K562 (cell line): ENCODE measurements around the gene FBXW11. TPM values are rescaled to one million over a fixed set of nuclear protein-coding genes. Genes with fewer than 3 reads are reported as not detected.

Experiments used
- ATAC-seq: fragments of 200-7000 bp; cut with Tn5 transposase; 3 replicates; pipeline ENCODE4 v1.9.1; 2020; ENCODE audit warnings: moderate library complexity
- BruUV-seq: library from RNA; stranded (reverse); fragments of 400-500 nt; replicated peaks from 2 replicates; lab custom pipeline; 2021; lab: Mats Ljungman, UMichigan
- CTCF ChIA-PET: fragments of 300-600 bp; formaldehyde crosslinking; extraction: SDS; loops from one replicate; lab custom pipeline; 2021; ENCODE audit warnings: low intra/inter-chr PET ratio; lab: Yijun Ruan, JAX
- POLR2A ChIA-PET: fragments of 300-600, 350-650 bp; sonication (Branson Sonifier 250); formaldehyde crosslinking; extraction: SDS; loops from one replicate; lab custom pipeline; 2021; ENCODE audit warnings: antibody characterized with exemption, inconsistent platforms; lab: Yijun Ruan, JAX
- DNase-seq, 4 experiments: peaks; one replicate each; pipeline versions ENCODE4 v3.0.0 to v3.0.0-alpha.2; 2011 to 2018; ENCODE audit warnings: low spot score in 3 of 4, mixed read lengths in 3 of 4; ENCODE audit errors: extremely low read depth in 1 of 4
- FAIRE-seq: peaks from 2 replicates; lab custom pipeline; 2011; peaks lifted over from hg19 to GRCh38; lab: Jason Lieb, UNC
- H2AFZ ChIP-seq: 2 replicates; pipeline ENCODE4 v1.6.0; 2011; ENCODE audit warnings: low read depth, low read length, control low read depth, inconsistent platforms
- H3K27ac ChIP-seq: fragments of 200-600 bp; 3 replicates; pipeline ENCODE4 v1.8.0; 2011; ENCODE audit warnings: low read depth, mild to moderate bottlenecking, control low read depth, inconsistent platforms, low read length, moderate library complexity, mixed read lengths; ENCODE audit errors: extremely low read depth
- H3K27me3 ChIP-seq, 2 experiments: fragments of 300-600 bp in 1 of 2; 2 replicates in 1 of 2; 3 replicates in 1 of 2; pipeline versions ENCODE4 v1.6.0 to v1.8.0; 2011; ENCODE audit warnings: inconsistent platforms in 2 of 2, low read length in 2 of 2, mild to moderate bottlenecking in 1 of 2, mixed read lengths in 1 of 2, moderate library complexity in 1 of 2; ENCODE audit not compliant: control insufficient read depth in 2 of 2, insufficient read depth in 2 of 2
- H3K36me3 ChIP-seq: fragments of 300-600 bp; 3 replicates; pipeline ENCODE4 v1.8.0; 2011; ENCODE audit warnings: mild to moderate bottlenecking, low read length, inconsistent platforms; ENCODE audit not compliant: control insufficient read depth, insufficient read depth
- H3K4me1 ChIP-seq, 2 experiments: fragments of 200-600 bp in 1 of 2; replicated peaks in 1 of 2; 2 replicates in 1 of 2; 3 replicates in 1 of 2; pipeline versions ENCODE4 v1.5.1 to v1.8.0; 2011; ENCODE audit warnings: inconsistent platforms in 2 of 2, low read length in 2 of 2, mild to moderate bottlenecking in 1 of 2, mixed read lengths in 1 of 2, moderate library complexity in 1 of 2; ENCODE audit not compliant: control insufficient read depth in 2 of 2, insufficient read depth in 2 of 2
- H3K4me2 ChIP-seq: 2 replicates; pipeline ENCODE4 v1.6.1; 2011; ENCODE audit warnings: low read length, control low read depth, inconsistent platforms, mixed read lengths; ENCODE audit not compliant: insufficient read depth
- H3K4me3 ChIP-seq: fragments of 200-600 bp; sonication (generic), shearing (Covaris generic); 2 replicates; pipeline ENCODE4 v1.5.1; 2016; ENCODE audit warnings: control low read depth, inconsistent platforms
- H3K79me2 ChIP-seq: fragments of 200-600 bp; 3 replicates; pipeline ENCODE4 v1.8.0; 2011; ENCODE audit warnings: low read length, inconsistent platforms; ENCODE audit not compliant: control insufficient read depth, insufficient read depth
- H3K9ac ChIP-seq, 2 experiments: 2 replicates each; pipeline versions ENCODE4 v1.6.0 to v1.6.1; 2011; ENCODE audit warnings: low read depth in 2 of 2, low read length in 2 of 2, control low read depth in 1 of 2, inconsistent platforms in 1 of 2, mild to moderate bottlenecking in 1 of 2, mixed read lengths in 1 of 2; ENCODE audit not compliant: insufficient read depth in 1 of 2
- H3K9me1 ChIP-seq: one replicate; pipeline ENCODE4 v1.6.0; 2011; ENCODE audit warnings: inconsistent platforms, mild to moderate bottlenecking, low read length, moderate library complexity; ENCODE audit not compliant: control insufficient read depth, insufficient read depth
- H3K9me3 ChIP-seq: replicated peaks from 2 replicates; pipeline ENCODE4 v1.5.1; 2011; ENCODE audit warnings: low read depth, low read length, inconsistent platforms; ENCODE audit not compliant: control insufficient read depth, insufficient read depth
- H4K20me1 ChIP-seq: replicated peaks from 2 replicates; pipeline ENCODE4 v1.6.1; 2011; ENCODE audit warnings: low read length, inconsistent platforms, mixed read lengths; ENCODE audit not compliant: control insufficient read depth, insufficient read depth
- CBX3 ChIP-seq, 2 experiments: IDR thresholded peaks; 1 replicate in 1 of 2; 2 replicates in 1 of 2; pipeline ENCODE4 v1.6.1; 2012; ENCODE audit warnings: inconsistent platforms in 2 of 2, low read length in 2 of 2, borderline replicate concordance in 1 of 2, control low read depth in 1 of 2
- CEBPB ChIP-seq: fragments of 450-650 bp; IDR thresholded peaks from 2 replicates; pipeline ENCODE4 v1.6.1; 2016; ENCODE audit warnings: missing genetic modification characterization, missing compliant biosample characterization
- CEBPG ChIP-seq, 3 experiments: fragments of 200-800 bp in 1 of 3; sonication (Bioruptor generic) in 1 of 3; sonication (generic) in 1 of 3; formaldehyde crosslinking in 1 of 3; IDR thresholded peaks in 2 of 3; conservative IDR thresholded peaks in 1 of 3; 2 replicates each; pipeline versions ENCODE4 v1.6.1 to v1.8.0; 2016 to 2022; ENCODE audit warnings: missing compliant biosample characterization in 2 of 3, missing genetic modification characterization in 2 of 3, mild to moderate bottlenecking in 1 of 3, missing genetic modification reagents in 1 of 3
- CHD2 ChIP-seq: IDR thresholded peaks from 2 replicates; pipeline ENCODE4 v1.6.1; 2011; ENCODE audit warnings: low read depth, low read length
- MNT ChIP-seq, 2 experiments: fragments of 450-650 bp; conservative IDR thresholded peaks; 2 replicates each; pipeline ENCODE4 v1.6.1; 2017; ENCODE audit warnings: mild to moderate bottlenecking in 2 of 2, moderate library complexity in 2 of 2
- RAD21 ChIP-seq, 2 experiments: fragments of 250-450 bp in 1 of 2; fragments of 450-650 bp in 1 of 2; sonication (Bioruptor Pico) in 1 of 2; formaldehyde crosslinking in 1 of 2; IDR thresholded peaks in 1 of 2; conservative IDR thresholded peaks in 1 of 2; 2 replicates each; pipeline versions ENCODE4 v1.4.0 to v1.8.0; 2020 to 2022; ENCODE audit warnings: mild to moderate bottlenecking in 2 of 2, moderate library complexity in 1 of 2
- TRIM28 ChIP-seq: fragments of 450-650 bp; IDR thresholded peaks from 2 replicates; pipeline ENCODE4 v1.6.1; 2017
- ZNF253 ChIP-seq: fragments of 250-450 bp; sonication (Bioruptor Pico); conservative IDR thresholded peaks from 2 replicates; pipeline ENCODE4 v1.6.1; 2021; ENCODE audit warnings: mild to moderate bottlenecking
- ZNF316 ChIP-seq: fragments of 450-650 bp; IDR thresholded peaks from 2 replicates; pipeline ENCODE4 v1.6.1; 2016
- WGBS: fragments of 100-300 bp; shearing (Covaris generic); methylation state at CpG from one replicate; pipeline ENCODE4 v1.1.6; 2016; ENCODE audit warnings: low coverage, mixed read lengths; ENCODE audit not compliant: insufficient coverage; ENCODE audit errors: missing lambda C conversion rate; 5-methylcytosine and 5-hydroxymethylcytosine counted together
- in situ Hi-C: fragments of 300-500 bp; cut with MboI; formaldehyde crosslinking; loops from 4 replicates; pipeline ENCODE4 v1.15.0; 2018; ENCODE audit warnings: inconsistent platforms, mixed read lengths
- intact Hi-C: fragments of 100-400 bp; cut with micrococcal nuclease; formaldehyde crosslinking; loops from 2 replicates; pipeline ENCODE4 v1.14.2; 2022
- polyA plus RNA-seq, 8 experiments: library from polyadenylated mRNA; depleted of rRNA in 4 of 8; stranded (reverse) in 5 of 8; unstranded in 3 of 8; fragments of >200 nt; fragmentation: Nextera tagmentation in 2 of 8; fragmentation: Illumina TruSeq in 1 of 8; extraction: Ambion mirVana in 2 of 8; extraction: Trizol in 1 of 8; gene quantifications; 2 replicates each; pipeline versions ENCODE4 v1.2.1 to v1.2.3, GENCODE V29; 2011 to 2014; ENCODE audit warnings: inconsistent platforms in 1 of 8, missing spikeins in 1 of 8
- total RNA-seq, 7 experiments: library from RNA; depleted of rRNA in 6 of 7; stranded (reverse); fragments of >200 nt in 6 of 7; fragmentation: Illumina TruSeq in 2 of 7; extraction: Trizol in 2 of 7; gene quantifications; 2 replicates each; pipeline versions ENCODE4 v1.2.1 to v1.2.3, GENCODE V29; 2011 to 2021; ENCODE audit warnings: low replicate concordance in 1 of 7
- TF ChIP-seq, protein P1 (sequence below), 3 experiments: IDR thresholded peaks in 2 of 3; conservative IDR thresholded peaks in 1 of 3; 2 replicates each; pipeline ENCODE4 v1.5.1; 2011 to 2012; ENCODE audit warnings: low read length in 3 of 3, mild to moderate bottlenecking in 3 of 3, control low read depth in 2 of 3, improper control_type of control experiment in 1 of 3, inconsistent platforms in 1 of 3, low read depth in 1 of 3, mixed read lengths in 1 of 3, moderate library complexity in 1 of 3; ENCODE audit not compliant: insufficient read depth in 2 of 3
- TF ChIP-seq, protein P2 (sequence below): sonication (generic); formaldehyde crosslinking; IDR thresholded peaks from 2 replicates; pipeline ENCODE4 v1.8.0; 2022; ENCODE audit warnings: missing genetic modification reagents, mild to moderate bottlenecking, borderline replicate concordance

The FBXW11 gene
- total and polyA plus RNA-seq, 9 of the 15 experiments (the other 6 are each of a cell fraction or from before 2014, with no cell fraction given), result 3.0 to 28.6 (median 23.6) TPM

DNA sequence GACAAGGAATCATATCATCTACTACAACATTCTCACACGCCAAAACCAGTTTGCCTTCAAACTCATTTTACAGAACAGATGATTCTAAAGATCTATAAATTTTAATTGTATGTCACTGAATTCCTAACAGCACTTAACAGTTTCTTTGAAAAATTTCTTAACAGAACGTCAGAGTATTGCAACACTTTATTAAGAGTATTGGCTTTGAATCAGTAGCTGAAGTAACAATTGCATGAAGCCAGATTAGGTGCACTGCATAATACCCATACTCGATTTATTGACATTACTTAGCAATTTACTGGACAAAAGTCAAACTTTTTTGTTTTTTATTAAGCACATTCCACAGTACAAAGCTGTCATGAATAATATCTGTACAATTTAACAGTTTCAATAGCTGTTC is 145.1 kb downstream of the FBXW11 start:
- DNase-seq, result no peak
- in situ Hi-C loops, result no loop called here

DNA sequence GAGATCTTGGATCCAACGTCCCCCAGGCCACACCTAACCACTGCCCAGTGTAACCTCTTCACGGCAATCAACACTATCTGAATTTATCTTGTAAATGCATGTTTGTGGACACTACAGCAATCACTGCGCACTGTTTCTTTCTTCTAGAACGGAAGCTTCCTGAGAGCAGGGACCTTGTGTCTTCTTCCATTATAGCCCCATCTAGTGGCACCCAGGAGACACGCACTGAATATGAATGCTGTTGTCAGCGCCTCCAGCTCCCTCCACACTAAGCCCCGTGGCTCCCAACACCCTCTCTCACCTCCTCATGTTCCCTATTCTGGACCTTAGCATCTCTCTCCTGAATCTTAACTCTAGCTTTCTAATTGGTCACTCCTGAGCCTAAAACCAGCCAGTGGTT is 148.1 kb downstream of the FBXW11 start:
- Histone ChIP-seq H2AFZ (no peak overlapping the region), H3K9me3 (no peaks in the 10 kb centered on the region), H4K20me1 (no peaks in the 10 kb centered on the region), H3K4me3 (no peak overlapping the region), H3K27me3 (no peaks in the 10 kb centered on the region), H3K4me1 (no peaks in the 10 kb centered on the region), H3K27ac (no peak overlapping the region), H3K9ac (no peak overlapping the region), H3K4me2 (no peak overlapping the region), H3K79me2 (no peaks in the 10 kb centered on the region), H3K36me3 (no peaks in the 10 kb centered on the region), H3K9me1 (no peaks in the 10 kb centered on the region)
- intact Hi-C loops (no loop called here), in situ Hi-C loops (no loop called here)
- 86% methylated on average over 7 of the region's 7 CpGs for WGBS
- FAIRE-seq (no peak), ATAC-seq (peak; percentile 76), DNase-seq (peak in 3 of 4 experiments; percentile 17 to 40 (median 32))
- POLR2A ChIA-PET, result interaction anchor here (0.5 to 0.9 kb wide), 3 partner anchors 13 to 203 kb away, joined by 3 read pairs; no protein-coding TSS in a partner anchor
- CTCF ChIA-PET, result no interaction called here
- TF ChIP-seq ZNF253 (CRISPR knock-in tag), result no peak
- TF ChIP-seq CHD2, result no peak
- TF ChIP-seq, protein P1, sequence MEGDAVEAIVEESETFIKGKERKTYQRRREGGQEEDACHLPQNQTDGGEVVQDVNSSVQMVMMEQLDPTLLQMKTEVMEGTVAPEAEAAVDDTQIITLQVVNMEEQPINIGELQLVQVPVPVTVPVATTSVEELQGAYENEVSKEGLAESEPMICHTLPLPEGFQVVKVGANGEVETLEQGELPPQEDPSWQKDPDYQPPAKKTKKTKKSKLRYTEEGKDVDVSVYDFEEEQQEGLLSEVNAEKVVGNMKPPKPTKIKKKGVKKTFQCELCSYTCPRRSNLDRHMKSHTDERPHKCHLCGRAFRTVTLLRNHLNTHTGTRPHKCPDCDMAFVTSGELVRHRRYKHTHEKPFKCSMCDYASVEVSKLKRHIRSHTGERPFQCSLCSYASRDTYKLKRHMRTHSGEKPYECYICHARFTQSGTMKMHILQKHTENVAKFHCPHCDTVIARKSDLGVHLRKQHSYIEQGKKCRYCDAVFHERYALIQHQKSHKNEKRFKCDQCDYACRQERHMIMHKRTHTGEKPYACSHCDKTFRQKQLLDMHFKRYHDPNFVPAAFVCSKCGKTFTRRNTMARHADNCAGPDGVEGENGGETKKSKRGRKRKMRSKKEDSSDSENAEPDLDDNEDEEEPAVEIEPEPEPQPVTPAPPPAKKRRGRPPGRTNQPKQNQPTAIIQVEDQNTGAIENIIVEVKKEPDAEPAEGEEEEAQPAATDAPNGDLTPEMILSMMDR (IDR thresholded peaks at IDR 0.05 in 2 of 3, conservative IDR thresholded peaks at IDR 0.05 in 1 of 3; ENCODE audit: insufficient read depth in 2 of 3, low read depth in 1 of 3, low read length in 3 of 3), result peak; percentile 37 to 61 (median 53)
- TF ChIP-seq MNT (conservative IDR thresholded peaks at IDR 0.05), result no peak
- TF ChIP-seq CBX3 (IDR thresholded peaks at IDR 0.05; ENCODE audit: borderline replicate concordance in 1 of 2, low read length in 2 of 2), result 0 out of 3 replicates have a peak, but pooled peaks of 1 of the 2 experiments have one; percentile 32
- peak; percentile 76; the same call in 1 of the 2 replicates for TF ChIP-seq TRIM28
- peak in 1 of 2 experiments; percentile 34; a peak in 2 of 4 replicates for TF ChIP-seq RAD21 (CRISPR knock-in tag; conservative IDR thresholded peaks at IDR 0.05 in 1 of 2, IDR thresholded peaks at IDR 0.05 in 1 of 2)
- peak; percentile 80 for TF ChIP-seq ZNF316
- BruUV-seq, result no TSS peak

More for the DNA sequence above, 145.1 kb downstream of the FBXW11 start:
- Histone ChIP-seq H3K79me2 (no peaks in the 10 kb centered on the region), H3K36me3 (peaks cover 4% of the 10 kb centered on the region; the same call in 2 of the 3 replicates), H3K9me3 (no peaks in the 10 kb centered on the region), H3K27ac (no peak overlapping the region), H3K9me1 (no peaks in the 10 kb centered on the region), H3K4me2 (no peak overlapping the region), H4K20me1 (no peaks in the 10 kb centered on the region), H3K9ac (no peak overlapping the region), H3K27me3 (no peaks in the 10 kb centered on the region), H3K4me3 (no peak overlapping the region), H2AFZ (no peak overlapping the region), H3K4me1 (no peaks in the 10 kb centered on the region)
- no TSS peak for BruUV-seq
- intact Hi-C loops, result no loop called here
- FAIRE-seq (no peak), ATAC-seq (no peak)
- POLR2A ChIA-PET, result interaction anchor here (1.0 to 1.4 kb wide), 2 partner anchors 9 to 11 kb away, joined by 3 to 4 read pairs; no protein-coding TSS in a partner anchor
- TF ChIP-seq CEBPG (CRISPR knock-in tag; IDR thresholded peaks at IDR 0.05) (no peak), CEBPG (tag; conservative IDR thresholded peaks at IDR 0.05 in 1 of 2, IDR thresholded peaks at IDR 0.05 in 1 of 2) (0 out of 4 replicates have a peak, but pooled peaks of 1 of the 2 experiments have one; percentile 21), CEBPB (tag) (0 out of 2 replicates have a peak, but pooled peaks have one; percentile 5)
- TF ChIP-seq, protein P2, sequence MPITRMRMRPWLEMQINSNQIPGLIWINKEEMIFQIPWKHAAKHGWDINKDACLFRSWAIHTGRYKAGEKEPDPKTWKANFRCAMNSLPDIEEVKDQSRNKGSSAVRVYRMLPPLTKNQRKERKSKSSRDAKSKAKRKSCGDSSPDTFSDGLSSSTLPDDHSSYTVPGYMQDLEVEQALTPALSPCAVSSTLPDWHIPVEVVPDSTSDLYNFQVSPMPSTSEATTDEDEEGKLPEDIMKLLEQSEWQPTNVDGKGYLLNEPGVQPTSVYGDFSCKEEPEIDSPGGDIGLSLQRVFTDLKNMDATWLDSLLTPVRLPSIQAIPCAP (CRISPR knock-in tag), result no peak
- CTCF ChIA-PET, result no interaction called here
- 62% methylated on average over 3 of the region's 3 CpGs for WGBS
